ENCODE data around the gene PPHLN1. TPM values are rescaled to one million over a fixed set of nuclear protein-coding genes. Genes with fewer than 3 reads are reported as not detected.

PPHLN1 gene
- total RNA-seq, 1 donor from 2014 or later: 50.3 TPM

- Mint-ChIP-seq H3K36me3 (ENCODE audit: low read depth, unreplicated experiment) (peaks cover 19% of the 10 kb centered on the region), H3K9me3 (ENCODE audit: unreplicated experiment) (no peaks in the 10 kb centered on the region), H3K4me3 (ENCODE audit: unreplicated experiment) (no peak overlapping the region), H3K27ac (ENCODE audit: unreplicated experiment) (no peak overlapping the region), H3K4me1 (ENCODE audit: unreplicated experiment) (peaks cover 4% of the 10 kb centered on the region), H3K27me3 (ENCODE audit: unreplicated experiment) (no peaks in the 10 kb centered on the region)
- no peak for TF ChIP-seq CTCF (IDR thresholded peaks at IDR 0.05; ENCODE audit: unreplicated experiment)
- no peak for DNase-seq (ENCODE audit: low spot score)
Observed at GRCh38 chr12:42458575-42458974, 132.6 kb downstream of the PPHLN1 start.

- H3K9me3 Mint-ChIP-seq (ENCODE audit: unreplicated experiment): no peaks in the 10 kb centered on the region
- peaks cover 6% of the 10 kb centered on the region for H3K4me1 Mint-ChIP-seq (ENCODE audit: unreplicated experiment)
- H3K27me3 Mint-ChIP-seq (ENCODE audit: unreplicated experiment): no peaks in the 10 kb centered on the region
- H3K4me3 Mint-ChIP-seq (ENCODE audit: unreplicated experiment): no peak overlapping the region
- no peak overlapping the region for H3K27ac Mint-ChIP-seq (ENCODE audit: unreplicated experiment)
- no peak for DNase-seq (ENCODE audit: low spot score)
- peaks cover 19% of the 10 kb centered on the region for H3K36me3 Mint-ChIP-seq (ENCODE audit: low read depth, unreplicated experiment)
- no peak for TF ChIP-seq CTCF (IDR thresholded peaks at IDR 0.05; ENCODE audit: unreplicated experiment)
Observed at GRCh38 chr12:42459336-42459847, 133.4 kb downstream of the PPHLN1 start.

- Mint-ChIP-seq H3K4me3 (ENCODE audit: unreplicated experiment) (peak overlapping the region; percentile 15), H3K27me3 (ENCODE audit: unreplicated experiment) (no peaks in the 10 kb centered on the region), H3K4me1 (ENCODE audit: unreplicated experiment) (peaks cover 6% of the 10 kb centered on the region), H3K27ac (ENCODE audit: unreplicated experiment) (peak overlapping the region; percentile 55), H3K9me3 (ENCODE audit: unreplicated experiment) (no peaks in the 10 kb centered on the region), H3K36me3 (ENCODE audit: low read depth, unreplicated experiment) (peaks cover 32% of the 10 kb centered on the region)
- no peak for DNase-seq (ENCODE audit: low spot score)
- TF ChIP-seq CTCF (IDR thresholded peaks at IDR 0.05; ENCODE audit: unreplicated experiment): no peak
Observed at GRCh38 chr12:42462486-42462885, 136.5 kb downstream of the PPHLN1 start.

GRCh38 chr12:42463671-42464070, 137.7 kb downstream of the PPHLN1 start:
- H3K9me3 Mint-ChIP-seq (ENCODE audit: unreplicated experiment): no peaks in the 10 kb centered on the region
- peaks cover 32% of the 10 kb centered on the region for H3K36me3 Mint-ChIP-seq (ENCODE audit: low read depth, unreplicated experiment)
- no peak overlapping the region for H3K27ac Mint-ChIP-seq (ENCODE audit: unreplicated experiment)
- H3K27me3 Mint-ChIP-seq (ENCODE audit: unreplicated experiment): no peaks in the 10 kb centered on the region
- no peak for DNase-seq (ENCODE audit: low spot score)
- TF ChIP-seq CTCF (IDR thresholded peaks at IDR 0.05; ENCODE audit: unreplicated experiment): no peak
- peaks cover 11% of the 10 kb centered on the region for H3K4me1 Mint-ChIP-seq (ENCODE audit: unreplicated experiment)
- no peak overlapping the region for H3K4me3 Mint-ChIP-seq (ENCODE audit: unreplicated experiment)

GRCh38 chr12:42468341-42468821, 142.4 kb downstream of the PPHLN1 start:
- no peak overlapping the region for H3K4me3 Mint-ChIP-seq (ENCODE audit: unreplicated experiment)

More at GRCh38 chr12:42468341-42468821, 142.4 kb downstream of the PPHLN1 start:
- Mint-ChIP-seq H3K36me3 (ENCODE audit: low read depth, unreplicated experiment) (peaks cover 17% of the 10 kb centered on the region), H3K27me3 (ENCODE audit: unreplicated experiment) (no peaks in the 10 kb centered on the region), H3K4me1 (ENCODE audit: unreplicated experiment) (peaks cover 25% of the 10 kb centered on the region), H3K27ac (ENCODE audit: unreplicated experiment) (no peak overlapping the region), H3K9me3 (ENCODE audit: unreplicated experiment) (no peaks in the 10 kb centered on the region)
- no peak for DNase-seq (ENCODE audit: low spot score)
- TF ChIP-seq CTCF (IDR thresholded peaks at IDR 0.05; ENCODE audit: unreplicated experiment): no peak

Measured in endothelial cell (in vitro differentiated cells).